HCT116 (cell line): ENCODE results near the gene PURB.
"Not testable (repeated sequence)": the region's sequence is repeated elsewhere in the genome, so short reads cannot be mapped to it uniquely, and the experiment has no call there.

ENCODE experiments used
- CEBPB ChIP-seq: IDR thresholded peaks from 2 replicates; pipeline ENCODE4 v1.6.1; 2012; ENCODE audit warnings: low read depth
- ELF1 ChIP-seq: IDR thresholded peaks from 2 replicates; pipeline ENCODE4 v1.6.1; 2012; ENCODE audit warnings: low read depth, borderline replicate concordance
- EZH2 ChIP-seq: fragments of 200-600 bp; sonication (generic); IDR thresholded peaks from 2 replicates; pipeline ENCODE4 v1.6.1; 2017; ENCODE audit warnings: antibody characterized with exemption, mixed run types
- FOSL1 ChIP-seq: IDR thresholded peaks from 2 replicates; pipeline ENCODE4 v1.6.1; 2012; ENCODE audit warnings: low read depth
- MAX ChIP-seq: IDR thresholded peaks from 2 replicates; pipeline ENCODE4 v1.6.1; 2012
- POLR2A ChIP-seq: IDR thresholded peaks from 2 replicates; pipeline ENCODE4 v1.7.0; 2011; ENCODE audit warnings: borderline replicate concordance; ENCODE audit not compliant: insufficient read depth, insufficient read length; ENCODE audit errors: extremely low read depth
- POLR2AphosphoS5 ChIP-seq: IDR thresholded peaks from 2 replicates; pipeline ENCODE4 v1.6.1; 2011; ENCODE audit warnings: mild to moderate bottlenecking, low read depth, low read length, moderate library complexity
- RAD21 ChIP-seq: IDR thresholded peaks from 2 replicates; pipeline ENCODE4 v1.6.1; 2012; ENCODE audit warnings: low read depth, mild to moderate bottlenecking
- SRF ChIP-seq: IDR thresholded peaks from 2 replicates; pipeline ENCODE4 v1.6.1; 2012; ENCODE audit warnings: low read depth
- TCF7L2 ChIP-seq: IDR thresholded peaks from 2 replicates; pipeline ENCODE4 v1.7.0; 2011; ENCODE audit warnings: borderline replicate concordance, inconsistent platforms; ENCODE audit not compliant: insufficient read depth, insufficient read length; ENCODE audit errors: extremely low read depth
- YY1 ChIP-seq: IDR thresholded peaks from 2 replicates; pipeline ENCODE4 v1.6.1; 2011; ENCODE audit warnings: low read length, low read depth, moderate library complexity, mild to moderate bottlenecking; ENCODE audit not compliant: insufficient replicate concordance; ENCODE audit errors: extremely low read depth
- ZFX ChIP-seq: fragments of 450-650 bp; IDR thresholded peaks from 2 replicates; pipeline ENCODE4 v1.6.1; 2017
- TF ChIP-seq, protein P1 (sequence below), 3 experiments: fragments of 200-600 bp in 1 of 3; sonication (generic) in 1 of 3; IDR thresholded peaks in 2 of 3; conservative IDR thresholded peaks in 1 of 3; 2 replicates each; pipeline ENCODE4 v1.5.1; 2012 to 2017; ENCODE audit warnings: low read depth in 2 of 3, low read length in 2 of 3, antibody characterized with exemption in 1 of 3, borderline replicate concordance in 1 of 3, control low read depth in 1 of 3, mild to moderate bottlenecking in 1 of 3, mixed read lengths in 1 of 3, mixed run types in 1 of 3, moderate library complexity in 1 of 3; ENCODE audit not compliant: insufficient read depth in 1 of 3
- TF ChIP-seq, protein P2 (sequence below): IDR thresholded peaks from 2 replicates; pipeline ENCODE4 v1.6.1; 2012; ENCODE audit warnings: low read depth

- TF ChIP-seq CEBPB, ZFX, YY1, MAX, EZH2, FOSL1, POLR2A, POLR2AphosphoS5, RAD21, SRF, TCF7L2, ELF1: not testable (repeated sequence)
- TF ChIP-seq, protein P1, sequence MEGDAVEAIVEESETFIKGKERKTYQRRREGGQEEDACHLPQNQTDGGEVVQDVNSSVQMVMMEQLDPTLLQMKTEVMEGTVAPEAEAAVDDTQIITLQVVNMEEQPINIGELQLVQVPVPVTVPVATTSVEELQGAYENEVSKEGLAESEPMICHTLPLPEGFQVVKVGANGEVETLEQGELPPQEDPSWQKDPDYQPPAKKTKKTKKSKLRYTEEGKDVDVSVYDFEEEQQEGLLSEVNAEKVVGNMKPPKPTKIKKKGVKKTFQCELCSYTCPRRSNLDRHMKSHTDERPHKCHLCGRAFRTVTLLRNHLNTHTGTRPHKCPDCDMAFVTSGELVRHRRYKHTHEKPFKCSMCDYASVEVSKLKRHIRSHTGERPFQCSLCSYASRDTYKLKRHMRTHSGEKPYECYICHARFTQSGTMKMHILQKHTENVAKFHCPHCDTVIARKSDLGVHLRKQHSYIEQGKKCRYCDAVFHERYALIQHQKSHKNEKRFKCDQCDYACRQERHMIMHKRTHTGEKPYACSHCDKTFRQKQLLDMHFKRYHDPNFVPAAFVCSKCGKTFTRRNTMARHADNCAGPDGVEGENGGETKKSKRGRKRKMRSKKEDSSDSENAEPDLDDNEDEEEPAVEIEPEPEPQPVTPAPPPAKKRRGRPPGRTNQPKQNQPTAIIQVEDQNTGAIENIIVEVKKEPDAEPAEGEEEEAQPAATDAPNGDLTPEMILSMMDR (IDR thresholded peaks at IDR 0.05 in 2 of 3, conservative IDR thresholded peaks at IDR 0.05 in 1 of 3; ENCODE audit: borderline replicate concordance in 1 of 3, insufficient read depth in 1 of 3, low read depth in 2 of 3, low read length in 2 of 3): not testable (repeated sequence)
- TF ChIP-seq, protein P2, sequence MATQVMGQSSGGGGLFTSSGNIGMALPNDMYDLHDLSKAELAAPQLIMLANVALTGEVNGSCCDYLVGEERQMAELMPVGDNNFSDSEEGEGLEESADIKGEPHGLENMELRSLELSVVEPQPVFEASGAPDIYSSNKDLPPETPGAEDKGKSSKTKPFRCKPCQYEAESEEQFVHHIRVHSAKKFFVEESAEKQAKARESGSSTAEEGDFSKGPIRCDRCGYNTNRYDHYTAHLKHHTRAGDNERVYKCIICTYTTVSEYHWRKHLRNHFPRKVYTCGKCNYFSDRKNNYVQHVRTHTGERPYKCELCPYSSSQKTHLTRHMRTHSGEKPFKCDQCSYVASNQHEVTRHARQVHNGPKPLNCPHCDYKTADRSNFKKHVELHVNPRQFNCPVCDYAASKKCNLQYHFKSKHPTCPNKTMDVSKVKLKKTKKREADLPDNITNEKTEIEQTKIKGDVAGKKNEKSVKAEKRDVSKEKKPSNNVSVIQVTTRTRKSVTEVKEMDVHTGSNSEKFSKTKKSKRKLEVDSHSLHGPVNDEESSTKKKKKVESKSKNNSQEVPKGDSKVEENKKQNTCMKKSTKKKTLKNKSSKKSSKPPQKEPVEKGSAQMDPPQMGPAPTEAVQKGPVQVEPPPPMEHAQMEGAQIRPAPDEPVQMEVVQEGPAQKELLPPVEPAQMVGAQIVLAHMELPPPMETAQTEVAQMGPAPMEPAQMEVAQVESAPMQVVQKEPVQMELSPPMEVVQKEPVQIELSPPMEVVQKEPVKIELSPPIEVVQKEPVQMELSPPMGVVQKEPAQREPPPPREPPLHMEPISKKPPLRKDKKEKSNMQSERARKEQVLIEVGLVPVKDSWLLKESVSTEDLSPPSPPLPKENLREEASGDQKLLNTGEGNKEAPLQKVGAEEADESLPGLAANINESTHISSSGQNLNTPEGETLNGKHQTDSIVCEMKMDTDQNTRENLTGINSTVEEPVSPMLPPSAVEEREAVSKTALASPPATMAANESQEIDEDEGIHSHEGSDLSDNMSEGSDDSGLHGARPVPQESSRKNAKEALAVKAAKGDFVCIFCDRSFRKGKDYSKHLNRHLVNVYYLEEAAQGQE: not testable (repeated sequence)
Observed at GRCh38 chr7:44870336-44870735, 15.0 kb downstream of the PURB start.
